Activated CD4-positive, alpha-beta T cell treated with anti-CD3 and anti-CD28 coated beads, Interleukin-2, Interleukin-6, amounts not matched to agents 100 ng/mL and 50 ng/mL, durations not matched to agents 16 hours and 8 hours (primary cell): ENCODE results near the gene SERTAD3.
"Not testable (repeated sequence)": the region's sequence is repeated elsewhere in the genome, so short reads cannot be mapped to it uniquely, and the experiment has no call there.

Source experiments
- DNase-seq: peaks from one replicate; pipeline ENCODE4 v3.0.0-alpha.2; 2020

Gene SERTAD3

GRCh38 chr19:40424637-40425449, 19.3 kb downstream of the SERTAD3 start:
- DNase-seq, result peak; percentile 19

- no peak for DNase-seq
These were observed 20.2 kb downstream of the SERTAD3 start for GRCh38 chr19:40423938-40424337.

- DNase-seq, result no peak
These were observed 21.2 kb downstream of the SERTAD3 start for GRCh38 chr19:40422748-40423566.

GRCh38 chr19:40421993-40422747, 22.0 kb downstream of the SERTAD3 start:
- DNase-seq, result no peak

- peak; percentile 86 for DNase-seq
These were observed 23.1 kb downstream of the SERTAD3 start for GRCh38 chr19:40420766-40421765.

GRCh38 chr19:40420451-40420765, 23.7 kb downstream of the SERTAD3 start:
- no peak for DNase-seq

GRCh38 chr19:40419780-40420179, 24.4 kb downstream of the SERTAD3 start:
- DNase-seq, result no peak

GRCh38 chr19:40419066-40419612, 25.0 kb downstream of the SERTAD3 start:
- DNase-seq, result no peak

GRCh38 chr19:40418040-40418439, 26.1 kb downstream of the SERTAD3 start:
- DNase-seq, result no peak

- DNase-seq, result no peak
These were observed 26.5 kb downstream of the SERTAD3 start for GRCh38 chr19:40417643-40417981.

GRCh38 chr19:40416918-40417642, 27.1 kb downstream of the SERTAD3 start:
- DNase-seq, result peak; percentile 28

GRCh38 chr19:40415768-40416167, 28.4 kb downstream of the SERTAD3 start:
- no peak for DNase-seq

- DNase-seq, result no peak
These were observed 29.3 kb downstream of the SERTAD3 start for GRCh38 chr19:40414542-40415535.

- DNase-seq, result no peak
These were observed 30.8 kb downstream of the SERTAD3 start, which contains the start of gene PRX for GRCh38 chr19:40413291-40413845. Gene PRX, minus strand, starts transcription at chr19:40413378. Its CDS starts 5,446 bp downstream, at chr19:40407932.

- DNase-seq, result no peak
These were observed 31.3 kb downstream of the SERTAD3 start for GRCh38 chr19:40412866-40413265.

GRCh38 chr19:40411958-40412499, 32.1 kb downstream of the SERTAD3 start:
- DNase-seq, result no peak

- no peak for DNase-seq
These were observed 32.9 kb downstream of the SERTAD3 start for GRCh38 chr19:40411125-40411842.

- no peak for DNase-seq
These were observed 34.1 kb downstream of the SERTAD3 start for GRCh38 chr19:40410030-40410389.

- DNase-seq, result not testable (repeated sequence)
These were observed 35.6 kb downstream of the SERTAD3 start for GRCh38 chr19:40408598-40408925.
